ENCODE data around the gene ITGA2. TPM values are rescaled to one million over a fixed set of nuclear protein-coding genes. Genes with fewer than 3 reads are reported as not detected.

Gene ITGA2
- total and polyA plus RNA-seq, 7 donors = 0.10 to 0.91 (median 0.64) TPM

- H3K4me3 ChIP-seq = no peak overlapping the region
- peaks cover 0 to 3% of the 10 kb centered on the region in 2 donors for H3K36me3 ChIP-seq (ENCODE audit: insufficient read depth in 1 of 2, low read depth in 1 of 2)
- TF ChIP-seq, protein P1, sequence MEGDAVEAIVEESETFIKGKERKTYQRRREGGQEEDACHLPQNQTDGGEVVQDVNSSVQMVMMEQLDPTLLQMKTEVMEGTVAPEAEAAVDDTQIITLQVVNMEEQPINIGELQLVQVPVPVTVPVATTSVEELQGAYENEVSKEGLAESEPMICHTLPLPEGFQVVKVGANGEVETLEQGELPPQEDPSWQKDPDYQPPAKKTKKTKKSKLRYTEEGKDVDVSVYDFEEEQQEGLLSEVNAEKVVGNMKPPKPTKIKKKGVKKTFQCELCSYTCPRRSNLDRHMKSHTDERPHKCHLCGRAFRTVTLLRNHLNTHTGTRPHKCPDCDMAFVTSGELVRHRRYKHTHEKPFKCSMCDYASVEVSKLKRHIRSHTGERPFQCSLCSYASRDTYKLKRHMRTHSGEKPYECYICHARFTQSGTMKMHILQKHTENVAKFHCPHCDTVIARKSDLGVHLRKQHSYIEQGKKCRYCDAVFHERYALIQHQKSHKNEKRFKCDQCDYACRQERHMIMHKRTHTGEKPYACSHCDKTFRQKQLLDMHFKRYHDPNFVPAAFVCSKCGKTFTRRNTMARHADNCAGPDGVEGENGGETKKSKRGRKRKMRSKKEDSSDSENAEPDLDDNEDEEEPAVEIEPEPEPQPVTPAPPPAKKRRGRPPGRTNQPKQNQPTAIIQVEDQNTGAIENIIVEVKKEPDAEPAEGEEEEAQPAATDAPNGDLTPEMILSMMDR (IDR thresholded peaks at IDR 0.05) = no peak
- no peak overlapping the region for H3K27ac ChIP-seq
- intact Hi-C loops (cut with DNase I) = no loop called here
- ATAC-seq = no peak
- H3K9me3 ChIP-seq = no peaks in the 10 kb centered on the region
- H3K4me1 ChIP-seq = no peaks in the 10 kb centered on the region
- DNase-seq = no peak
- 78 to 85% (median 83%) methylated on average over 5 of the region's 5 CpGs for WGBS, 3 donors
- H3K27me3 ChIP-seq (ENCODE audit: insufficient read depth in 3 of 3, low read length in 2 of 3) = no peaks in the 10 kb centered on the region
Observed at GRCh38 chr5:53055365-53055764, 66.2 kb downstream of the ITGA2 start.

- no peaks in the 10 kb centered on the region for H3K27me3 ChIP-seq (ENCODE audit: insufficient read depth in 3 of 3, low read length in 2 of 3)
- TF ChIP-seq, protein P1 (IDR thresholded peaks at IDR 0.05) = no peak
- no peaks in the 10 kb centered on the region for H3K4me1 ChIP-seq
- H3K27ac ChIP-seq = no peak overlapping the region
- ATAC-seq (no peak), DNase-seq (no peak)
- WGBS, 3 donors = 88 to 92% (median 90%) methylated on average over 5 of the region's 5 CpGs
- no peak overlapping the region for H3K4me3 ChIP-seq
- H3K36me3 ChIP-seq (ENCODE audit: insufficient read depth in 1 of 2, low read depth in 1 of 2) = peaks cover 0 to 3% of the 10 kb centered on the region in 2 donors
- intact Hi-C loops (cut with DNase I) = no loop called here
- H3K9me3 ChIP-seq = no peaks in the 10 kb centered on the region
Observed at GRCh38 chr5:53059281-53059680, 70.1 kb downstream of the ITGA2 start.

- intact Hi-C loops (cut with DNase I) = no loop called here
- no peaks in the 10 kb centered on the region for H3K27me3 ChIP-seq (ENCODE audit: insufficient read depth in 3 of 3, low read length in 2 of 3)
- no peak for DNase-seq
- H3K9me3 ChIP-seq = no peaks in the 10 kb centered on the region
- TF ChIP-seq, protein P1 (IDR thresholded peaks at IDR 0.05) = no peak
- no peak overlapping the region for H3K27ac ChIP-seq
- H3K4me3 ChIP-seq = no peak overlapping the region
- ATAC-seq = no peak
- no peaks in the 10 kb centered on the region for H3K36me3 ChIP-seq (ENCODE audit: insufficient read depth in 1 of 2, low read depth in 1 of 2)
- WGBS, 3 donors = 79 to 86% (median 82%) methylated on average over 2 of the region's 2 CpGs
- H3K4me1 ChIP-seq = no peaks in the 10 kb centered on the region
Observed at GRCh38 chr5:53063176-53063575, 74.0 kb downstream of the ITGA2 start.

DNA sequence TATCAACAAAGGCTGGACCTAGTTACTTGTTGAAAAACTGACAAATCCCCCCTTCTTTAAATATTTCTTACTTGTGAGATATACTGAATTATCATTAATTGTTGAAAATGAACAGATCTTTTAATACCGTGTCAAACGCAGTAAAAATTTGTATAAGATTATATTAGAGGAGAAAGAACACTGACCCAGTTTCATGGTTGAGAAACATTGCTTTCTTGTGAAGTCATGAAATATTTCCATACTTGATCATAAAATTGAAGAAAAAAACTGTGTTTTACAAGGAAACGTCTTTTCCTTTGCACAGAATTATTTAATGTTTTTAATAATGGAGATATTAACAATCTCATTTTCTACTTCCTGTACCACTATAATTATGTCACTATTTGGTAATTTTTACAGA, 74.6 kb downstream of the ITGA2 start:
- no peaks in the 10 kb centered on the region for H3K27me3 ChIP-seq (ENCODE audit: insufficient read depth in 3 of 3, low read length in 2 of 3)
- 70 to 85% (median 72%) methylated on average over 3 of the region's 3 CpGs for WGBS, 3 donors
- no peak for ATAC-seq
- no peak for DNase-seq
- H3K36me3 ChIP-seq (ENCODE audit: insufficient read depth in 1 of 2, low read depth in 1 of 2) = no peaks in the 10 kb centered on the region
- no peaks in the 10 kb centered on the region for H3K4me1 ChIP-seq
- TF ChIP-seq, protein P1 (IDR thresholded peaks at IDR 0.05) = no peak
- intact Hi-C loops (cut with DNase I) = no loop called here
- H3K9me3 ChIP-seq = no peaks in the 10 kb centered on the region
- no peak overlapping the region for H3K27ac ChIP-seq
- no peak overlapping the region for H3K4me3 ChIP-seq

DNA sequence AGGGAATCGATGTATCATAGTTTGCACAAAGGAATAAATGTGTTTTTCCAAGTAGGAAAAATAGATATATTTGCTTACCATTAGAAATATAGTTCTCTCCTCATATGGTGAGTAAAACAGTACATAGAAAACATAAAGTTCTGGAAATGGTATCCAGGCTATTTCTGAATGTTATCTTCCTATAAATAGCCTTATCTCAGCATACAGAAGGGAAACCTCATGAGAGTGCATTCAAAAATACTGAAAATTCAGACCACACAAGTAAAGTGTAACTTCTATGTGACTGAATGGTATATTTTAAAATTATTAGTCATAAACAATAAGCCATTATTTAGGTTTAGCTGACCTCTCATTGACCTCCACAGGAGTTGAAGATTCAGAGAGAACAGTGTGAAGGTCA, 76.9 kb downstream of the ITGA2 start:
- Histone ChIP-seq H3K4me3 (no peak overlapping the region), H3K4me1 (no peaks in the 10 kb centered on the region), H3K36me3 (ENCODE audit: insufficient read depth in 1 of 2, low read depth in 1 of 2) (no peaks in the 10 kb centered on the region), H3K27ac (no peak overlapping the region), H3K27me3 (ENCODE audit: insufficient read depth in 3 of 3, low read length in 2 of 3) (no peaks in the 10 kb centered on the region), H3K9me3 (no peaks in the 10 kb centered on the region)
- intact Hi-C loops (cut with DNase I) = no loop called here
- TF ChIP-seq, protein P1 (IDR thresholded peaks at IDR 0.05) = no peak
- 88 to 95% (median 92%) methylated on average over 1 of the region's 1 CpG for WGBS, 3 donors
- ATAC-seq (no peak), DNase-seq (no peak)

All from psoas muscle (tissue), 8 donors.